Neural cell (in vitro differentiated cells): ENCODE results near the gene LDB1. TPM values are rescaled to one million over a fixed set of nuclear protein-coding genes. Genes with fewer than 3 reads are reported as not detected.

ENCODE experiments used
- H2AFZ ChIP-seq: fragments of 200-600, 300-800 bp; sonication (generic), shearing (Covaris generic); 2 replicates; pipeline ENCODE4 v1.6.0; 2014; ENCODE audit warnings: low read depth, mild to moderate bottlenecking, antibody characterized with exemption, low read length, moderate library complexity
- H3F3A ChIP-seq: fragments of 200-600 bp; shearing (Covaris generic); 2 replicates; pipeline ENCODE4 v1.6.1; 2016; ENCODE audit warnings: mild to moderate bottlenecking, moderate library complexity, mixed read lengths, antibody characterized with exemption, low read length; ENCODE audit not compliant: insufficient read depth, poor library complexity, severe bottlenecking
- H3K27ac ChIP-seq: fragments of 200-600, 300-800 bp; sonication (generic), shearing (Covaris generic); 2 replicates; pipeline ENCODE4 v1.5.1; 2014; ENCODE audit warnings: mild to moderate bottlenecking, low read length, moderate library complexity
- H3K27me3 ChIP-seq: fragments of 300-800, 200-600 bp; sonication (generic), shearing (Covaris generic); 2 replicates; pipeline ENCODE4 v1.6.0; 2014; ENCODE audit warnings: mild to moderate bottlenecking, low read depth, low read length, moderate library complexity; ENCODE audit not compliant: insufficient read depth
- H3K36me3 ChIP-seq: fragments of 300-800, 200-600 bp; sonication (generic), shearing (Covaris generic); 2 replicates; pipeline ENCODE4 v1.5.1; 2014; ENCODE audit warnings: mild to moderate bottlenecking, antibody characterized with exemption, low read length, moderate library complexity; ENCODE audit not compliant: insufficient read depth
- H3K4me2 ChIP-seq: fragments of 300-800, 200-600 bp; sonication (generic), shearing (Covaris generic); 2 replicates; pipeline ENCODE4 v1.6.0; 2014; ENCODE audit warnings: mild to moderate bottlenecking, low read length
- H3K4me3 ChIP-seq: fragments of 300-800, 200-600 bp; sonication (generic), shearing (Covaris generic); 2 replicates; pipeline ENCODE4 v1.5.1; 2014; ENCODE audit warnings: mild to moderate bottlenecking, low read length, moderate library complexity
- H3K79me2 ChIP-seq: fragments of 200-600 bp; shearing (Covaris generic); replicated peaks from 2 replicates; pipeline ENCODE4 v1.6.0; 2014; ENCODE audit warnings: mild to moderate bottlenecking, low read length, moderate library complexity; ENCODE audit not compliant: insufficient read depth
- H3K9ac ChIP-seq: fragments of 300-800, 200-600 bp; sonication (generic), shearing (Covaris generic); 2 replicates; pipeline ENCODE4 v1.6.1; 2016; ENCODE audit warnings: mild to moderate bottlenecking, low read length, mixed read lengths
- H3K9me2 ChIP-seq: fragments of 200-600 bp; shearing (Covaris generic); 2 replicates; pipeline ENCODE4 v1.6.1; 2016; ENCODE audit warnings: mild to moderate bottlenecking, low read length, mixed read lengths; ENCODE audit not compliant: insufficient read depth
- H3K9me3 ChIP-seq: fragments of 200-600, 300-800 bp; sonication (generic), shearing (Covaris generic); 2 replicates; pipeline ENCODE4 v1.6.1; 2016; ENCODE audit warnings: mild to moderate bottlenecking, mixed run types, low read length, moderate library complexity, mixed read lengths
- H4K20me1 ChIP-seq: fragments of 200-600 bp; shearing (Covaris generic); 2 replicates; pipeline ENCODE4 v1.6.1; 2016; ENCODE audit warnings: mild to moderate bottlenecking, mixed run types; ENCODE audit not compliant: insufficient read depth
- EP300 ChIP-seq: fragments of 450-650 bp; conservative IDR thresholded peaks from 2 replicates; pipeline ENCODE4 v1.6.1; 2014; ENCODE audit warnings: antibody characterized with exemption, mild to moderate bottlenecking, moderate library complexity; ENCODE audit not compliant: poor library complexity, severe bottlenecking
- EZH2 ChIP-seq: fragments of 200-600, 300-800 bp; shearing (Covaris generic), sonication (generic); IDR thresholded peaks from 2 replicates; pipeline ENCODE4 v1.6.1; 2014; ENCODE audit warnings: antibody characterized with exemption, low read length, borderline replicate concordance, mild to moderate bottlenecking; ENCODE audit not compliant: insufficient read depth, poor library complexity, severe bottlenecking
- MXI1 ChIP-seq: fragments of 450-650 bp; conservative IDR thresholded peaks from 2 replicates; pipeline ENCODE4 v1.6.1; 2014; ENCODE audit warnings: antibody characterized with exemption, mild to moderate bottlenecking; ENCODE audit not compliant: poor library complexity, severe bottlenecking
- POLR2AphosphoS5 ChIP-seq: IDR thresholded peaks from 2 replicates; pipeline ENCODE4 v1.6.1; 2012
- RAD21 ChIP-seq: fragments of 450-650 bp; conservative IDR thresholded peaks from 2 replicates; pipeline ENCODE4 v1.6.1; 2014; ENCODE audit warnings: antibody characterized with exemption, mild to moderate bottlenecking, moderate library complexity
- SMC3 ChIP-seq: fragments of 450-650 bp; conservative IDR thresholded peaks from 2 replicates; pipeline ENCODE4 v1.6.1; 2014; ENCODE audit warnings: antibody characterized with exemption, mild to moderate bottlenecking, moderate library complexity; ENCODE audit not compliant: poor library complexity
- TAF1 ChIP-seq: IDR thresholded peaks from 2 replicates; pipeline ENCODE4 v1.6.1; 2012; ENCODE audit warnings: low read depth
- polyA plus RNA-seq: library from polyadenylated mRNA; depleted of rRNA; stranded (reverse); fragments of >200 nt; gene quantifications from 2 replicates; pipeline ENCODE4 v1.2.3, GENCODE V29; 2014
- TF ChIP-seq, protein P1 (sequence below): fragments of 450-650 bp; IDR thresholded peaks from 2 replicates; pipeline ENCODE4 v1.5.1; 2014; ENCODE audit warnings: antibody characterized with exemption, mild to moderate bottlenecking, moderate library complexity; ENCODE audit not compliant: poor library complexity, severe bottlenecking
- TF ChIP-seq, protein P2 (sequence below): IDR thresholded peaks from 2 replicates; pipeline ENCODE4 v1.6.1; 2012; ENCODE audit warnings: borderline replicate concordance

LDB1 gene
- polyA plus RNA-seq, 1 donor from 2014 or later, result 107 TPM

DNA sequence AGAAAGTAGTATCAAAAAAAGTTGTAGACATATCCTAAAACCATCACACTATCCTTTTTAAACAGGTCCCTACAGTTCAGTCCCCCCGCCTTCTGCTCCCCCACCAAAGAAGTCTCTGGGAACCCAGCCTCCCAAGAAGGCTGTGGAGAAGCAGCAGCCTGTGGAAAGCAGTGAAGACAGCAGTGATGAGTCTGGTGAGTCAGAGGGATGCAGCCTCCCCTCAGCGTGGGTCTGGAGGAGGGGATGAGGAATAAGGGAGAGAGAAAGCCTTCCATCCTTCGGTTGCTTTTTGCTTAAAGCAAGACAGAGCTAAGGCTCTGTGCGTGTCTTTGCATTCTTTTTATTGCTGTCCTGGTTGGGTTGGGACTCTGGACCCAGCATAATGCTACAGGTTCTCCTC is 39.7 kb upstream of the LDB1 start:
- H3K9me2 ChIP-seq, result no peaks in the 10 kb centered on the region
- H3K4me2 ChIP-seq, result no peak overlapping the region
- no peaks in the 10 kb centered on the region for H3F3A ChIP-seq
- peaks cover 4% of the 10 kb centered on the region for H3K79me2 ChIP-seq
- no peak overlapping the region for H2AFZ ChIP-seq
- H4K20me1 ChIP-seq, result no peaks in the 10 kb centered on the region
- H3K27me3 ChIP-seq, result no peaks in the 10 kb centered on the region
- no peaks in the 10 kb centered on the region for H3K9me3 ChIP-seq
- TF ChIP-seq, protein P1, sequence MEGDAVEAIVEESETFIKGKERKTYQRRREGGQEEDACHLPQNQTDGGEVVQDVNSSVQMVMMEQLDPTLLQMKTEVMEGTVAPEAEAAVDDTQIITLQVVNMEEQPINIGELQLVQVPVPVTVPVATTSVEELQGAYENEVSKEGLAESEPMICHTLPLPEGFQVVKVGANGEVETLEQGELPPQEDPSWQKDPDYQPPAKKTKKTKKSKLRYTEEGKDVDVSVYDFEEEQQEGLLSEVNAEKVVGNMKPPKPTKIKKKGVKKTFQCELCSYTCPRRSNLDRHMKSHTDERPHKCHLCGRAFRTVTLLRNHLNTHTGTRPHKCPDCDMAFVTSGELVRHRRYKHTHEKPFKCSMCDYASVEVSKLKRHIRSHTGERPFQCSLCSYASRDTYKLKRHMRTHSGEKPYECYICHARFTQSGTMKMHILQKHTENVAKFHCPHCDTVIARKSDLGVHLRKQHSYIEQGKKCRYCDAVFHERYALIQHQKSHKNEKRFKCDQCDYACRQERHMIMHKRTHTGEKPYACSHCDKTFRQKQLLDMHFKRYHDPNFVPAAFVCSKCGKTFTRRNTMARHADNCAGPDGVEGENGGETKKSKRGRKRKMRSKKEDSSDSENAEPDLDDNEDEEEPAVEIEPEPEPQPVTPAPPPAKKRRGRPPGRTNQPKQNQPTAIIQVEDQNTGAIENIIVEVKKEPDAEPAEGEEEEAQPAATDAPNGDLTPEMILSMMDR, result no peak
- TF ChIP-seq EP300, result no peak
- TF ChIP-seq POLR2AphosphoS5, result no peak
- TF ChIP-seq TAF1, result no peak
- no peak for TF ChIP-seq RAD21
- TF ChIP-seq, protein P2, sequence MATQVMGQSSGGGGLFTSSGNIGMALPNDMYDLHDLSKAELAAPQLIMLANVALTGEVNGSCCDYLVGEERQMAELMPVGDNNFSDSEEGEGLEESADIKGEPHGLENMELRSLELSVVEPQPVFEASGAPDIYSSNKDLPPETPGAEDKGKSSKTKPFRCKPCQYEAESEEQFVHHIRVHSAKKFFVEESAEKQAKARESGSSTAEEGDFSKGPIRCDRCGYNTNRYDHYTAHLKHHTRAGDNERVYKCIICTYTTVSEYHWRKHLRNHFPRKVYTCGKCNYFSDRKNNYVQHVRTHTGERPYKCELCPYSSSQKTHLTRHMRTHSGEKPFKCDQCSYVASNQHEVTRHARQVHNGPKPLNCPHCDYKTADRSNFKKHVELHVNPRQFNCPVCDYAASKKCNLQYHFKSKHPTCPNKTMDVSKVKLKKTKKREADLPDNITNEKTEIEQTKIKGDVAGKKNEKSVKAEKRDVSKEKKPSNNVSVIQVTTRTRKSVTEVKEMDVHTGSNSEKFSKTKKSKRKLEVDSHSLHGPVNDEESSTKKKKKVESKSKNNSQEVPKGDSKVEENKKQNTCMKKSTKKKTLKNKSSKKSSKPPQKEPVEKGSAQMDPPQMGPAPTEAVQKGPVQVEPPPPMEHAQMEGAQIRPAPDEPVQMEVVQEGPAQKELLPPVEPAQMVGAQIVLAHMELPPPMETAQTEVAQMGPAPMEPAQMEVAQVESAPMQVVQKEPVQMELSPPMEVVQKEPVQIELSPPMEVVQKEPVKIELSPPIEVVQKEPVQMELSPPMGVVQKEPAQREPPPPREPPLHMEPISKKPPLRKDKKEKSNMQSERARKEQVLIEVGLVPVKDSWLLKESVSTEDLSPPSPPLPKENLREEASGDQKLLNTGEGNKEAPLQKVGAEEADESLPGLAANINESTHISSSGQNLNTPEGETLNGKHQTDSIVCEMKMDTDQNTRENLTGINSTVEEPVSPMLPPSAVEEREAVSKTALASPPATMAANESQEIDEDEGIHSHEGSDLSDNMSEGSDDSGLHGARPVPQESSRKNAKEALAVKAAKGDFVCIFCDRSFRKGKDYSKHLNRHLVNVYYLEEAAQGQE, result no peak
- no peak for TF ChIP-seq SMC3
- H3K27ac ChIP-seq, result no peak overlapping the region
- H3K9ac ChIP-seq, result no peak overlapping the region
- H3K4me3 ChIP-seq, result no peak overlapping the region
- no peaks in the 10 kb centered on the region for H3K36me3 ChIP-seq

DNA sequence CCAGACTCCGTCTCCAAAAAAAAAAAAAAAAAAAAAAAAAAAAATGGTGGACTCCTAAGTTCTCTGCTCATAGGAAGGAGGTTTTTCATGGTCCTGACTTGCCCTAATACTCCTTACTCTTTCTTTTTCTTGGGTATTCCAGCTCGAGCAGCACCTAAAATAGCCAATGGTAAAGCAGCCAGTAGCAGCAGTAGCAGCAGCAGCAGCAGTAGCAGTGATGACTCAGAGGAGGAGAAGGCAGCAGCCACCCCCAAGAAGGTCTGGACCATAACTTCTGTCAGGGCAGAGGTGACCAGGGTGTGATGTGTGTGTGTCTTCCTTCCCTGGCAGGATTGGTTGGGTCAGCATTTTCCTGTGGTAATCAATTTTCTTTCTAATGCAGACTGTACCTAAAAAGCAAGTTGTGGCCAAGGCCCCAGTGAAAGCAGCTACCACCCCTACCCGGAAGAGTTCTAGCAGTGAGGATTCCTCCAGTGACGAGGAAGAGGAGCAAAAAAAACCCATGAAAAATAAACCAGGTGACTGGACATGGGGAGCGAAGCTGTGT is 39.0 kb upstream of the LDB1 start:
- H3F3A ChIP-seq, result no peaks in the 10 kb centered on the region
- no peak overlapping the region for H3K4me3 ChIP-seq
- no peak for TF ChIP-seq TAF1
- no peak for TF ChIP-seq EZH2
- TF ChIP-seq POLR2AphosphoS5, result no peak
- TF ChIP-seq, protein P1, result no peak
- TF ChIP-seq EP300, result no peak
- TF ChIP-seq MXI1, result no peak
- no peak for TF ChIP-seq RAD21
- TF ChIP-seq, protein P2, result no peak
- TF ChIP-seq SMC3, result no peak
- H3K9ac ChIP-seq, result no peak overlapping the region
- no peaks in the 10 kb centered on the region for H3K9me3 ChIP-seq
- H3K9me2 ChIP-seq, result no peaks in the 10 kb centered on the region
- no peaks in the 10 kb centered on the region for H3K27me3 ChIP-seq
- no peak overlapping the region for H3K4me2 ChIP-seq
- H3K36me3 ChIP-seq, result no peaks in the 10 kb centered on the region
- H2AFZ ChIP-seq, result no peak overlapping the region
- no peaks in the 10 kb centered on the region for H4K20me1 ChIP-seq
- peaks cover 11% of the 10 kb centered on the region for H3K79me2 ChIP-seq
- H3K27ac ChIP-seq, result no peak overlapping the region
